Gastrocnemius medialis (tissue), 4 donors: Measurements from ENCODE around the gene UNC13D.

Experiments
- POLR2A ChIP-seq, 2 donors: fragments of 450-650 bp; IDR thresholded peaks; one replicate each; pipeline ENCODE4 v1.6.1; 2017; ENCODE audit warnings: antibody characterized with exemption in 2 of 2, mild to moderate bottlenecking in 2 of 2, moderate library complexity in 2 of 2
- TF ChIP-seq, protein P1 (sequence below), 5 experiments: fragments of 450-650 bp in 3 of 5; fragments of 200-600 bp in 2 of 5; sonication (generic) in 2 of 5; IDR thresholded peaks in 4 of 5; conservative IDR thresholded peaks in 1 of 5; 1 replicate in 4 of 5; 2 replicates in 1 of 5; pipeline ENCODE4 v1.5.1; 2016 to 2019; ENCODE audit warnings: antibody characterized with exemption in 5 of 5, mild to moderate bottlenecking in 3 of 5, moderate library complexity in 3 of 5

DNA sequence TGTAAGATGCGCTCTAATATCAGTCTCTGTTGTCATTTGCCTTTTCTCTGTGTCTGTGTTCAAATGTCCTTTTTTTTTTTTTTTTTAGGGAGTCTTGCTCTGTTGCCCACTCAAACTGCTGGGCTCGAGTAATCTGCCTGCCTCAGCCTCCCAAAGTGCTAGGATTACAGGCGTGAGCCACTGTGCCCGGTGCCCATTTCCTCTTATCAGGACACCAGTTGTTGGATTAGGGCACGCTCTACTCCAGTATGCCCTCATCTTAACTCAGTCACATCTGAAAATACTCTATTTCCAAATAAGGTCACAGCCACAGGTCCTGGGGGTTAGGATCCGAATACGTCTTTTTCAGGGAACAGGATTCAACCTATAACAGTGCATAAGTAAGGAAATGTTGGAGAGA is 36.1 kb upstream of the UNC13D start:
- TF ChIP-seq, protein P1, sequence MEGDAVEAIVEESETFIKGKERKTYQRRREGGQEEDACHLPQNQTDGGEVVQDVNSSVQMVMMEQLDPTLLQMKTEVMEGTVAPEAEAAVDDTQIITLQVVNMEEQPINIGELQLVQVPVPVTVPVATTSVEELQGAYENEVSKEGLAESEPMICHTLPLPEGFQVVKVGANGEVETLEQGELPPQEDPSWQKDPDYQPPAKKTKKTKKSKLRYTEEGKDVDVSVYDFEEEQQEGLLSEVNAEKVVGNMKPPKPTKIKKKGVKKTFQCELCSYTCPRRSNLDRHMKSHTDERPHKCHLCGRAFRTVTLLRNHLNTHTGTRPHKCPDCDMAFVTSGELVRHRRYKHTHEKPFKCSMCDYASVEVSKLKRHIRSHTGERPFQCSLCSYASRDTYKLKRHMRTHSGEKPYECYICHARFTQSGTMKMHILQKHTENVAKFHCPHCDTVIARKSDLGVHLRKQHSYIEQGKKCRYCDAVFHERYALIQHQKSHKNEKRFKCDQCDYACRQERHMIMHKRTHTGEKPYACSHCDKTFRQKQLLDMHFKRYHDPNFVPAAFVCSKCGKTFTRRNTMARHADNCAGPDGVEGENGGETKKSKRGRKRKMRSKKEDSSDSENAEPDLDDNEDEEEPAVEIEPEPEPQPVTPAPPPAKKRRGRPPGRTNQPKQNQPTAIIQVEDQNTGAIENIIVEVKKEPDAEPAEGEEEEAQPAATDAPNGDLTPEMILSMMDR (IDR thresholded peaks at IDR 0.05 in 4 of 5, conservative IDR thresholded peaks at IDR 0.05 in 1 of 5), result no peak
- no peak for TF ChIP-seq POLR2A (IDR thresholded peaks at IDR 0.05)
